GM18909 (cell line): Measurements from ENCODE around the gene HNRNPF.
"Not testable (repeated sequence)": the region's sequence is repeated elsewhere in the genome, so short reads cannot be mapped to it uniquely, and the experiment has no call there.

ENCODE experiments used
- ATAC-seq: cut with Tn5 transposase; IDR thresholded peaks from one replicate; pipeline ENCODE4 v1.9.1; 2021; ENCODE audit warnings: mild to moderate bottlenecking; ENCODE audit not compliant: unreplicated experiment, poor library complexity

Gene HNRNPF

DNA sequence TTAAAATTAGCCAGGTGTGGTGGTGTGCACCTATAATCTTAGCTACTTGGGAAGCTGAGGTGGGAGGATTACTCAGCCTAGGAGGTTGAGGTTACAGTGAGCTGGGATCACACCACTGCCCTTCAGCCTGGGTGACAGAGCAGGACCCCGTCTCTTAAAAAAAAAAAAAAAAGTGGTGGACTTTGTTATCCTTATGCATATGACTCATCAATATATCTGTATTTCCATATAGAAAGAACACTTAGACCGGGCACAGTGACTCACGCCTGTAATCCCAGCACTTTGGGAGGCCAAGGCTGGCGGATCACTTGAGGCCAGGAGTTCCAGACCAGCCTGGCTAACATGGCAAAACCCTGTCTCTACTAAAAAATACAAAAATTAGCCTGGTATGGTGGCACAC is 13.0 kb upstream of the HNRNPF start:
- not testable (repeated sequence) for ATAC-seq

DNA sequence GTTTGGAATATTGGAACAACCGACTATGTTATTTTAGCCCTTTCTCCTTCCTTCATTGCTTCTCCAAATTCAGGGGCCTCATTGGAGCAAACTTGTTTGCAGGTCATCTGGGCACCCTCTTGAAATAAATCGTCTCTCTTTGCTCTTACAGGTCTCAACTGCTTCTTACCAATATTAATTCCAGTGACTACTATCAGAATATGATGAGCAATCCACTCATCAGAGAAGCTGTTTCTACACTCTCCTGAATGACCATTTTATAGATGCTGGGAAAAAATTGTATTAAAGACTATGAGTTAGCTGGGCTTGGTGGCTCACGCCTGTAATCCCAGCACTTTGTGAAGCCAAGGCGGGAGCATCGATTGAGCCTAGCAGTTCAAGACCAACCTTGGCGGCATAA is 12.5 kb upstream of the HNRNPF start:
- ATAC-seq: no peak

DNA sequence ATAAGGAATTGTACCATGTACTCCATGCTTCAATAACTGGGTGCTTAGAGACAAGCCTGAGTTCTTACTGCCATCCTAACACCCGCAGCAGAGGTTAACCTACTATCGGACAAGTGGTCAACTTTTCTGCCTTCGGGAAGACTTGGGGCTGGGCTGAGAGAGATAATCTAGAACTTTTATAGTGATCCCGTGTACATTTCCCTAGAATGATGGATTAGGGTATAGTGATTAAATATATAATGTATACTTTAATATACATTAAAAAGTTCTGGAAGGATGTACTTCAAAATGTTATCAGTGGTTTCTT is 12.2 kb upstream of the HNRNPF start:
- ATAC-seq: no peak

DNA sequence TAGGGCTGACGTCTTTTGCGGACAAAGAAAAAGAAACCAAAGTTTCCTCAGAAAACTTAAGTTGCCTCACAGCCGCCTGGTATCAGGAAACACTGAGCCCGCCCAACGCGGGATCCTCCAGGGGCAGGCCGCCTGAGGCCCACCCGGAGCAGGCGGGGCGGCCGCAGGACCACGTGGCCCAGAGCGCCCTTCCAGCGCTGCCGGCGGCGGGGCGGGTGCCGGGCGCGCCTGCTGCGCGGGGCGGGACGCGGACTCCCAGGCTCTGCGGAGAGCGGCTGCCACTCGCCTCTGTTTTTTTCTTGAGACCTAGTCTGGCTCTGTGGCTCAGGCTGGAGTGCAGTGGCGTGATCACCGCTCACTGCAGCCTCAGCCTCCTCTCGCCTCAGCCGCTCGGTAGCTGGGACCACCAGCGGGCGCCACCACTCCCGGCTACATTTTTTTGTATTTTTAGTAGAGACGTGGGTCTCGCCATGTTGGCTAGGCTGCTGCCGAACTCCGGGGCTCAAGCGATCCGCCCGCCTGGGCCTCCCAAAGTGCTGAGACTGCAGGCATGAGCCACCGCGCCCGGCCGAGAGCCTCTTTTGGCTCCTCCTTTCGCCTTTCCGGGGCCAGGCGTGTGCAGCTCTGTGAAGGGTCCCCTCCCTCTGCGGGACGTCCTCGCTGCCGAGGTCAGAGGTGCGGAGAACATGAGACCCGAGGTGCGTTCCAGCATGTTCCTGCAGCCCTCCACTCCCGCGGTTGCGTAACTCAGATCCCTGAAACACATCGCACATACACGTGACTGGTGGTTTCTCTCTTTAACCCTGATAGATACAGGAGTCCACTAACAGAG is 11.6 kb upstream of the HNRNPF start:
- peak; percentile 85 for ATAC-seq

DNA sequence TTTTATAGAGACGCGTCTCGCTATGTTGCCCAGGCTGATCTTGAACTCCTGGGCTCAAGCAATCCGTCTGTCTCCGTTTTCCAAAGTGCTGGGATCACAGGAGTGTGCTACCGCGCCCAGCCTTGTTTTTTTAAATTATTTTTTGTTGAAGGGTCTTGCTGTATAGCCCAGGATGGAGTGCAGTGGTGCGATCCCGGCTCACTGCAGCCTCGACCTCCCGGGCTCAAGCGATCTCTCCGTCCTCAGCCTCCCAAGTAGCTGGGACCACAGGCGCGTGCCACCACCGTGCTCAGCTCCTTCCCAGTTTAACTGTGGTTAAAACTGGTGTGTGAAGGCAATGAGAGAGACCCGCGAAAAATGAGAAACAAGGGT is 11.0 kb upstream of the HNRNPF start:
- no peak for ATAC-seq

DNA sequence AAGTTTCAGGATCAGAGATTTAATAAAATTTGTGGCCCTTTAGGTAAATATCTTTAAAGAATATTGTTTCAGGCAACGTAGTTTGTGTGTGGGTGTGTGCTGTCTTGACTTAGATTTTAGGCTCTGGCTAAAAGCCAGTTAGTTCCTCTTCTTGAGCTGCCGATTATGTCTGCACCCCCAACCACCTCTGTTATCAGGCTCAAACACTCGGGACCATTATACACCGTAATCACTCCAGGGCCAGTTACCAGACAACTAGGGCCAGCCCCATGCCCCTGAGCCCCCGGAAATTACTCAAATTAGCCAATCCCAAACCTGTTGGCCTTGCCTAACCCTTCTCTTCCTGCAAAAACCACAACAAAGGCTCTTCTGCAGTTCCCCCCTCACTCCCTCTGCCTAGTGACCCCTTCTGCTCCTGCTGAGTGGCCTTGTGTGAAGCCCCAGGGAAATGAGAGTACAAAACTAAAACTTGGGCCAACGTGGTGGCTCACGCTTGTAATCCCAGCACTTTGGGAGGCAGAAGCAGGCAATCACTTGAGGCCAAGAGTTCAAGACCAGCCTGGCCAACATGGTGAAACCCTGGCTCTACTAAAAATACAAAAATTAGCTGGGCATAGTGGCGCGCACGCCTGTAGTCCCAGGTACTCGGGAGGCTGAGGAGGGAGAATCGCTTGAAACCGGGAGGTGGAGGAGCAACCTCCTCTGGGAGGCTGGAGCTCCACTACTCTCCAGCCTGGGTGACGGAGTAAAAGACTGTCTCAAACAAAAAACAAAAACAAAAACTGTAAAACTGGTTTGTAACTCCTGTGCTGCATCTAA is 9.2 kb upstream of the HNRNPF start:
- peak; percentile 31 for ATAC-seq

DNA sequence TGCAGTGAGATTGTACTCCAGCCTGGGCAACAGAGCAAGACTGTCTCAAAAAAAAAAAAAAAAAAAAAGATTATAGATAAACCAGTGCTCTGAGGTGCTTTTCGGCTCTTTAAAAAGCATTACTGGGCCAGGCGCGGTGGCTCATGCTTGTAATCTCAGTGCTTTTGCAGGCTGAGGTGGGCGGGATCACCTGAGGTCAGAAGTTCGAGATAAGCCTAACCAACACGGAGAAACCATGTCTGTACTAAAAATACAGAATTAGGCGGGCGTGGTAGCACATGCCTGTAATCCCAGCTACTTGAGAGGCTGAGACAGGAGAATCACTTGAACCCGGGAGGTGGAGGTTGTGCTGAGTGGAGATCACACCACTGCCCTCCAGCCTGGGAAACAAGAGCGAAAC is 6.6 kb upstream of the HNRNPF start:
- no peak for ATAC-seq

DNA sequence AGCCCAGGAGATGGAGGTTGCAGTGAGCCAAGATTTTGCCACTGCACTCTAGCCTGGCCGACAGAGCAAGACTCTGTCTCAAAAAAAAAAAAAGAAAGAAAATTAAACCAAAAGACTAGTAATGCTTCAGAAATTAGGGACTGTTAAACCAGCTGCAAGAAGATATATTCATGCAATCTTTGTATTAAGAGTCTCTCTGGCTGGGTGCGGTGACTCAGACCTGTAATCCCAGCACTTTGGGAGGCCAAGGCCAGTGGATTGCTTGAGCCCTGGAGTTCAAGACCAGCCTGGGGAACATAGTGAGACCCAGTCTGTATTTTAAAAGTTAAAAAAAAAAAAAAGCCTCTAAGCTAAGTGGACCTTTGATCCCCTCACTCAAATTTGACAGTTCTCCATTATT is 2.5 kb upstream of the HNRNPF start:
- no peak for ATAC-seq

DNA sequence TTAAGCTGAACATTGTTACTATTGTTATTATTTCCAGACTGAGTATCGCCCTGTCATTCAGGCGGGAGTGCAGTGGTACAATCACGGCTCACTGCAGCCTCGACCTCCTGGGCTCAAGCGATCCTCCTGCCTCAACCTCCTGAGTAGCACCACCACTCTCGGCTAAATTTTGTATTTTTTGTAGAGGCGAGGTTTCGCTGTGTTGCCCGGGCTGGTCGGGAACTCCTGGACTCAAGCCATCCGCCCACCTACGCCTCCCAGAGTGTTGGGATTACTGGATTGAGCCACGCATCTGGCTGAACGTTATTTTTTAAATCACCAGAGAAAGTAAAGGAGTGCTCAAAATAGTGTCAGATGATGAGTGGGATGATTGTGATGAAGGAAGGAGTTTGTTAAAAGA is 1.4 kb upstream of the HNRNPF start:
- ATAC-seq: no peak

DNA sequence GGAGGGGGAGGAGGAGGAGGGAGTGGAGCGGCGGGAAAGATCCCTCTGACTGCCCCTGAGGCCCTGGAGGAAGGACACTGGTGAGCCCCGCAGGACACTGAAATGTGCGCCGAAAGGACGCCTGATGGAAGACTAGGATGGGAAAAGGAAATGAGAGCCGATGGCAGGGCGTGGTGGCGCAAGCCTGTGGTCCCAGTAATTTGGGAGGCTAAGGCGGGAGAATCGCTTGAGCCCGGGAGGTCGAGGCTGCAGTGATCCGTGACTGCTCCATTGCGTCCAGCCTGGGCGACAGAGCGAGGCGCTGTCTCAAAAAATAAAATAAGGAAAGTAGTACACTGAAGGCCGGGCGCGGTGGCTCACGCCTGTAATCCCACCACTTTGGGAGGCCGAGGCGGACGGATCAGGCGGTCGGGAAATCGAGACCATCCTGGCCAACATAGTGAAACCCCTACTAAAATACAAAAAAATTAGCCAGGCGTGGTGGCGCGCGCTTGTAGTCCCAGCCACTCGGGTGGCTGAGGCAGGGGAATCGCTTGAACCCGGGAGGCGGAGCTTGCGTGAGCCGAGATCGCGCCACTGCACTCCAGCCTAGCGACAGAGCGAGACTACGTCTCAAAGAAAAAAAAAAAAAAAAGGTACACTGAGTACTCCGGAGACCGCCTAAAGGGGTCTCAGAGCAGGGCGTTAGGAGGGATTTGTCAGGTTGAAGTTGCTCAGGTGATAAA is 561 bp upstream of the HNRNPF start:
- no peak for ATAC-seq

DNA sequence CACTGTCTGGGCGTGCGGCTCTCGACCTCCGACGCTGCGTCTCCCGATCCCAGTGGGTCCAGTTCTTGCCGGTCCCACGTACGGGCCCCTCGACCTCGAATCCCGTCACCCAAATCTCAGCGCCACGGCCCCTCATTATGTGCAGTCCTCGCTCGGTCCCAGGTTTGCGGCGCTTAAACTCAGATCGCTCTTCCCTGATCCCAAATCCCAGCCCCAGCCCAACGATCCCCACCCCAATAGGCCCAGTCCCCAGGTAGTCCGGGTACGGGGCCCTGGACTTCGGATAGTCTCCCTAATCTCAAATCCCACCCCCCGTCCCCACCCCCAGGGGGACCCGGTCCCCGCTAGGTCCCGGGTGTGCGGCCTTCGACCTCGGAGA is 666 bp downstream of the HNRNPF start:
- ATAC-seq: no peak

DNA sequence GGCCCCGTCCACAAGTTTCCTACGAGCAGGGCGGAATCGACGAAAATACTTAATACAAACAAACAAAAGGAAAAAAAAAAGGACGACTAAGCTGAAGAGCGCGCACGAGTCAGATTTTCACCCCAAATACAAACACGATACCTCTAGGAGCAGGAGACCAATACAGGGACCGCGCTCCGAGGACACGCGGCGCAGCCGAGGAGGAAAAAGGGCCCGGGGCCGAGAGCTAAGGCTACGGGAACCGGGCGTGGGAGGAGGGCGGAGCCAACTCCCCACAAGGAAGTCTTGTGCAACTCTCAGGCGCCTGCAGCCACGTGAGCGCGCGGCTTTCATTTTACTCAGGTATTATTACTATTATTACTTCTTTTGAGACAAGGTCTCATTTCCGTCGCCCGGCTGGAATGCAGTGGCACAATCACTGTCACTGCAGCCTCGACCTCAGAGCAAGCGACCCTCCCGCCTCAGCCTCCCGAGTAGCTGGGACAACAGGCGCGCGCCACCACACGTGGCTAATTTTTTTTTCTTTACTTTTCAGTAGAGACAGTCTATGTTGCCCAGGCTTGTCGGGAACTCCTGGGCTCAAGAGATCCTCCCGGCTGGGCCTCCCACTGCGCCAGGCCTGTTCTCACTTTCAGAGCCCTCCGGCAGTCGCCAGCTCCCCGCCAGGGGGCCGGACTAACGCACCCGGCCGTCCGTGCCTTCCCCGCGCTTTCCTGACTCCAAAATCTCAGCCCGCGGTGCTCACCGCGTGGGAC is 1.2 kb downstream of the HNRNPF start:
- peak; percentile 46 for ATAC-seq

DNA sequence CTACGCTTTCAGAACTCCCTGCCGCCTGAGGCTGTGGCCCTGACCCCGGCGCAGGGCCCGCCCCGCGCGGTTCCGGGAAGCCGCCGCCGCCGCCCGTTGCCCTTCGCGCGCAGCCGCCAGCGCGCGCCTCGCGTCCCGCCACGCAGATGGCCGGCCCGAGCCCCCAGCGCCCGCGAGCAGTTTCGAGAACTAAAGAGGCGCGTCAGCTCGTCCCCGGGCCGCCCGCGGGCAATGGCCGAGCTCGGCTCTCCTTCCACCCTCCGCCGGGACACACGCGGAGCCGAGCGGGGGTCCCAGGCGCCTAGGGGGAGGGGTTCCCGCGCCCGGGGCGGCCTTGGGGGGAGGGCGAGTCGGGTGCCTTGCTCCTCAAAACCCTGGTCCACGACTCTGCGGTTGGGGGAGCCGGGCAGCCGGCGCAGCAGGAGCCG is 1.8 kb downstream of the HNRNPF start:
- peak; percentile 20 for ATAC-seq

DNA sequence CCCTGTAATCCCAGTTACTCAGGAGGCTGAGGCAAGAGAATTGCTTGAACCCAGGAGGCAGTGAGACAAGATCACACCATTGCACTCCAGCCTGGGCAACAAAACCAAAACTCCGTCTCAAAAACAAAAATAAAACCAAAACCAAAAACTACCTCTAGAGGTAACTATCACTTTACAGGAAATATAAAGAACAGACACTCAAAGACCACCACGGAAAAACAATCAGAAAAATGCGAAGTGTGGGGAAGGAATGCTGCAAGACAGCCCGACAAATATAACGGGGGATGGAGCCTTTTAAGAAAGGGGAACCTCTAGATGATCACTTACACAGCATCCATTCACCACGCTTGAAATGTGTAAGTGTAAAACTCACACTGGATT is 4.3 kb downstream of the HNRNPF start:
- ATAC-seq: no peak

DNA sequence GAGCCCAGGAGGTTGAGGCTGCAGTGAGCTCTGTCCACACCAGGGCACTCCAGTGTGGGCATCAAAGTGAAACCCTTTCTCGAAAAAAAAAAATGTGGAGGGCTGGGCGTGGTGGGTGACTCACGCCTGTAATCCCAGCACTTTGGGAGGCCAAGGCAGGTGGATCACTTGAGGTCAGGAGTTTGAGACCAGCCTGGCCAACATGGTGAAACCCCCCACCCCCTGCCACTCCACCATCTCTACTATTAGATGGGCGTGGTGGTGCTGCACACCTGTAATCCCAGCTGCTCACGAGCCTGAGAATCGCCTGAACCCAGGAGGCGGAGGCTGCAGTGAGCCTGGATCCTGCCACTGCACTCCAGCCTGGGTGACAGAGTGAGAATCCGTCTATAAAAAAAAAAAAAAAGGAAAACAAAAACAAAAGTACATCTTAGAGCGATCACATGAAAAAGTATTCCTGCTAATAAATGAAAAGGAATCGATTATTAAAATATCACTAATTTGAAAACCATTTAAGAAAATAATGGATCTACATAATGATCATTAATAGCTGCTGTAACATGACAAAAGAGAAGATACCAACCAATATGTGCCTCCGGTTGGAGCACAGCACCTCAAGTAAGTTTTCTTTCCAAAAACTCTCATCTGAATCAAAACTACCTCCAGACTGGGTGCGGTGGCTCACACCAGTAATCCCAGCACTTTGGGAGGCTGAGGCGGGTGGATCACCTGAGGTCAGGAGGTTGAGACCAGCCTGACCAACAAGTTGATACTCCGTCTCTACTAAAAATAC is 4.9 kb downstream of the HNRNPF start:
- ATAC-seq: no peak

DNA sequence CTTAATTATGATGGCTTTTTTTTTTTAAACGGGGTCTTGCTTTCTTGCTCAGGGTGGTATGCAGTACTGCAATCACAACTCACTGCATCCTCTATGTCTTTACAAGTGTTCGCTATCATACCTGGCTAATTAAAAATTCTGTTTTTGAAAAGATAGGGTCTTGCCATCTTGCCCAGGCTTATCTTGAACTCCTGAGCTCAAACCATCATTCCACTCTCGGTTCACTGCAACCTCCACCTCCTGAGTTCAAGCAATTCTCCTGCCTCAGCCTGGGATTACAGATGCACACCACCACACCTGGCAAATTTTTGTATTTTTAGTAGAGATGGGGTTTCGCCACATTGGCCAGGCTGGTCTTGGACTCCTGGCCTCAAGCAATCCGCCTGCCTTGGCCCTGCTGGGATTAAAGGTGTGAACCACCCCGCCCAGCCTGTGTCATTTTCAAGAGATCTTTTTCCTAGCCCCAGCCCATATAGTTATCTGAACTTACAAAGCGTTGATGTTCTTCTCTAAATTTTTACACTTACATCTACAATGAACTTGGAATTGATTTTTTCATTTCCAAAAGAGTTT is 6.0 kb downstream of the HNRNPF start:
- ATAC-seq: no peak

DNA sequence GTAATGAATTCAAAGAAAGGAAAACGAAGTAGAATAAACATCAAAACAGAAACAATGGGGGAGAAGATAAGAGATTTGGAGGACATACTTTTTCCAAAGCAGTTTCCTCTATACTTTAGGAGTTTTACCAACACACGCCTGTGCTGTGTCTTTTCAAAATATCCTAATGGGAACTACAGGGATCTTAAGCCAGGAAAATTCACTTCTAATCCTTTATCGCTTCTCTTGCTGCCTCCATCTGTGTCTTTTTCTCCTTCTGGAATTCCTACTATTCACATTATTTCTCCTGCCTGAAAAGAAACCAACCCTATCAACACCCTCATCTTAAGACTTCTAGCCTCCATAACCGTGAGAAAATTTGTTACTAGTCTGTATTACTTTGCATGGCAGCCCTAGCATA is 6.8 kb downstream of the HNRNPF start:
- no peak for ATAC-seq

DNA sequence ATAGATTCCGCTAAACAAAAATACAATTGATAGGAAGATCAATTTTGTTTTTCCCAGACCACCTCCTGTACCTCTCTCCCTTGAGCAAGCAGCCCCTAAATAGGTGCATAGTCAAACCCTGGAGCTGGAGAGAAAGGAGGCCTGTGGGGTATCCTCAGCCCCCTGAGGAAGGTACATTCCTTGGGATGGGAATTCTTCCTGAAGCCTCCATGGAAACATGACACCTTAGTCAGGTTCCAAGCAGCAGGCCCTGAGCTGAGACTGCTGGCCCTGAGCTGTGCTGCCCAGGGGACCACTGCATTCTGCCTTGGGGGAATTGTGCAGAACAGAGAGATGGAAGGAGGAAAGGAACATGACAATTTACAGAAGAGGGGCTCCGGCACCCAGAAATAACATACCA is 7.4 kb downstream of the HNRNPF start:
- ATAC-seq: no peak
